IMR-90 (cell line): ENCODE results near the gene CXCL12. TPM values are rescaled to one million over a fixed set of nuclear protein-coding genes. Genes with fewer than 3 reads are reported as not detected.

ENCODE experiments used
- ATAC-seq: fragments of 200-7000 bp; cut with Tn5 transposase; 2 replicates; pipeline ENCODE4 v1.9.1; 2020; ENCODE audit warnings: low read depth, mild to moderate bottlenecking, moderate library complexity
- BruUV-seq: library from RNA; stranded (reverse); fragments of 400-500 nt; replicated peaks from 2 replicates; lab custom pipeline; 2021; lab: Mats Ljungman, UMichigan
- CTCF ChIA-PET: fragments of 300-600 bp; formaldehyde crosslinking; extraction: SDS; loops from one replicate; lab custom pipeline; 2021; ENCODE audit warnings: antibody characterized with exemption; lab: Yijun Ruan, JAX
- POLR2A ChIA-PET: fragments of 300-600 bp; sonication (Branson Sonifier 250); formaldehyde crosslinking; loops from one replicate; lab custom pipeline; 2022; ENCODE audit warnings: antibody characterized with exemption; ENCODE audit not compliant: unreplicated experiment; lab: Charles Lee
- DNase-seq: peaks from one replicate; pipeline ENCODE4 v3.0.0; 2013
- H2AFZ ChIP-seq: replicated peaks from 2 replicates; pipeline ENCODE3; 2013; ENCODE audit warnings: low read length, mild to moderate bottlenecking; ENCODE audit not compliant: poor library complexity
- H2AK5ac ChIP-seq: 2 replicates; pipeline ENCODE4 v1.6.1; 2013; ENCODE audit warnings: low read depth, low read length, inconsistent platforms
- H2AK9ac ChIP-seq: replicated peaks from 2 replicates; pipeline ENCODE3; 2013; ENCODE audit warnings: mild to moderate bottlenecking, low read depth, low read length, moderate library complexity; ENCODE audit not compliant: poor library complexity
- H2BK120ac ChIP-seq: 2 replicates; pipeline ENCODE4 v1.6.1; 2013; ENCODE audit warnings: low read depth, low read length, inconsistent platforms
- H2BK15ac ChIP-seq: 3 replicates; pipeline ENCODE4 v1.6.1; 2013; ENCODE audit warnings: low read depth, low read length, inconsistent platforms
- H2BK20ac ChIP-seq: 2 replicates; pipeline ENCODE4 v1.6.1; 2013; ENCODE audit warnings: low read depth, mild to moderate bottlenecking, inconsistent platforms, low read length, moderate library complexity
- H2BK5ac ChIP-seq: 2 replicates; pipeline ENCODE4 v1.6.1; 2013; ENCODE audit warnings: mild to moderate bottlenecking, low read depth, low read length, inconsistent platforms; ENCODE audit not compliant: poor library complexity, severe bottlenecking
- H3K14ac ChIP-seq: replicated peaks from 2 replicates; pipeline ENCODE4 v1.6.1; 2013; ENCODE audit warnings: low read depth, low read length, inconsistent platforms
- H3K18ac ChIP-seq: 2 replicates; pipeline ENCODE4 v1.6.1; 2013; ENCODE audit warnings: low read depth, low read length, control low read depth
- H3K23ac ChIP-seq: 2 replicates; pipeline ENCODE4 v1.6.1; 2013; ENCODE audit warnings: low read depth, low read length, inconsistent platforms
- H3K27ac ChIP-seq: 2 replicates; pipeline ENCODE4 v1.5.1; 2013; ENCODE audit warnings: mild to moderate bottlenecking, control low read depth, low read length; ENCODE audit not compliant: insufficient read depth
- H3K27me3 ChIP-seq: 2 replicates; pipeline ENCODE4 v1.6.1; 2013; ENCODE audit warnings: low read length; ENCODE audit not compliant: control insufficient read depth, insufficient read depth
- H3K36me3 ChIP-seq: 2 replicates; pipeline ENCODE4 v1.6.1; 2013; ENCODE audit warnings: low read length, mixed read lengths; ENCODE audit not compliant: control insufficient read depth, insufficient read depth
- H3K4ac ChIP-seq: 2 replicates; pipeline ENCODE4 v1.6.1; 2013; ENCODE audit warnings: low read depth, low read length, inconsistent platforms
- H3K4me1 ChIP-seq: 2 replicates; pipeline ENCODE4 v1.6.1; 2013; ENCODE audit warnings: low read length, mixed read lengths; ENCODE audit not compliant: control insufficient read depth, insufficient read depth
- H3K4me2 ChIP-seq: 2 replicates; pipeline ENCODE4 v1.6.1; 2013; ENCODE audit warnings: low read depth, mild to moderate bottlenecking, control low read depth, low read length, moderate library complexity
- H3K4me3 ChIP-seq: 2 replicates; pipeline ENCODE4 v1.5.1; 2013; ENCODE audit warnings: low read depth, mild to moderate bottlenecking, control low read depth, low read length, moderate library complexity; ENCODE audit not compliant: insufficient read depth
- H3K56ac ChIP-seq: 2 replicates; pipeline ENCODE4 v1.6.1; 2013; ENCODE audit warnings: low read length, inconsistent platforms; ENCODE audit not compliant: insufficient read depth; ENCODE audit errors: extremely low read depth
- H3K79me1 ChIP-seq, 2 experiments: 2 replicates each; pipeline ENCODE4 v1.6.1; 2013; ENCODE audit warnings: low read length in 2 of 2, inconsistent platforms in 1 of 2, low read depth in 1 of 2
- H3K9ac ChIP-seq: 2 replicates; pipeline ENCODE4 v1.6.1; 2013; ENCODE audit warnings: low read depth, low read length, control low read depth
- H3K9me1 ChIP-seq: 2 replicates; pipeline ENCODE4 v1.6.1; 2013; ENCODE audit warnings: low read length, inconsistent platforms; ENCODE audit not compliant: insufficient read depth
- H3K9me3 ChIP-seq: 2 replicates; pipeline ENCODE4 v1.6.1; 2013; ENCODE audit warnings: low read length; ENCODE audit not compliant: control insufficient read depth, insufficient read depth
- H4K20me1 ChIP-seq: 2 replicates; pipeline ENCODE4 v1.6.1; 2013; ENCODE audit warnings: low read length, inconsistent platforms; ENCODE audit not compliant: insufficient read depth
- H4K5ac ChIP-seq: 2 replicates; pipeline ENCODE4 v1.6.1; 2013; ENCODE audit warnings: mild to moderate bottlenecking, low read depth, low read length, control low read depth
- H4K8ac ChIP-seq, 2 experiments: 2 replicates each; pipeline ENCODE4 v1.6.1; 2013; ENCODE audit warnings: low read depth in 2 of 2, low read length in 2 of 2, control low read depth in 1 of 2, inconsistent platforms in 1 of 2
- H4K91ac ChIP-seq: 2 replicates; pipeline ENCODE4 v1.6.1; 2013; ENCODE audit warnings: low read depth, low read length, inconsistent platforms; ENCODE audit not compliant: insufficient read depth
- BHLHE40 ChIP-seq: fragments of 150-350 bp; IDR thresholded peaks from 2 replicates; pipeline ENCODE4 v1.6.1; 2016; ENCODE audit warnings: mild to moderate bottlenecking, low read depth, low read length
- CEBPB ChIP-seq: IDR thresholded peaks from 2 replicates; pipeline ENCODE4 v1.6.1; 2012; ENCODE audit warnings: low read depth, low read length, improper control_type of control experiment
- CHD1 ChIP-seq: IDR thresholded peaks from 2 replicates; pipeline ENCODE4 v1.6.1; 2012; ENCODE audit warnings: low read depth, low read length, improper control_type of control experiment
- CTCF ChIP-seq: conservative IDR thresholded peaks from 2 replicates; pipeline ENCODE4 v1.5.1; 2012; ENCODE audit warnings: mild to moderate bottlenecking, low read depth, low read length, improper control_type of control experiment
- FOS ChIP-seq: fragments of 150-350 bp; IDR thresholded peaks from 2 replicates; pipeline ENCODE4 v1.6.1; 2016; ENCODE audit warnings: low read depth, low read length
- MAFK ChIP-seq: IDR thresholded peaks from 2 replicates; pipeline ENCODE4 v1.6.1; 2012; ENCODE audit warnings: low read depth, low read length, improper control_type of control experiment
- MAZ ChIP-seq: IDR thresholded peaks from 2 replicates; pipeline ENCODE4 v1.6.1; 2012; ENCODE audit warnings: low read depth, mild to moderate bottlenecking, low read length, improper control_type of control experiment, moderate library complexity, borderline replicate concordance
- MXI1 ChIP-seq: IDR thresholded peaks from 2 replicates; pipeline ENCODE4 v1.6.1; 2012; ENCODE audit warnings: low read depth, mild to moderate bottlenecking, low read length, moderate library complexity, borderline replicate concordance
- NFE2L2 ChIP-seq: fragments of 150-350 bp; IDR thresholded peaks from 2 replicates; pipeline ENCODE4 v1.6.1; 2016; ENCODE audit warnings: low read depth, mild to moderate bottlenecking, low read length
- POLR2A ChIP-seq: IDR thresholded peaks from 2 replicates; pipeline ENCODE4 v1.6.1; 2012; ENCODE audit warnings: mild to moderate bottlenecking, low read depth, low read length
- RAD21 ChIP-seq: IDR thresholded peaks from 2 replicates; pipeline ENCODE4 v1.6.1; 2012; ENCODE audit warnings: low read length, improper control_type of control experiment
- RCOR1 ChIP-seq: IDR thresholded peaks from 2 replicates; pipeline ENCODE4 v1.6.1; 2012; ENCODE audit warnings: mild to moderate bottlenecking, low read length, improper control_type of control experiment; ENCODE audit not compliant: insufficient replicate concordance
- RFX5 ChIP-seq: IDR thresholded peaks from 2 replicates; pipeline ENCODE4 v1.8.0; 2012; ENCODE audit warnings: low read depth, mild to moderate bottlenecking, low read length, moderate library complexity
- SMC3 ChIP-seq: fragments of 150-350 bp; IDR thresholded peaks from 2 replicates; pipeline ENCODE4 v1.6.1; 2016; ENCODE audit warnings: low read depth, mild to moderate bottlenecking, antibody characterized with exemption, low read length, moderate library complexity
- WGBS, 2 experiments: methylation state at CpG; one replicate each; pipeline versions ENCODE4 v1.1.5 to v1.1.7; 2013; ENCODE audit warnings: missing lambda C conversion rate in 2 of 2; ENCODE audit not compliant: insufficient read length in 1 of 2; ENCODE audit errors: extremely low coverage in 2 of 2; 5-methylcytosine and 5-hydroxymethylcytosine counted together
- dilution Hi-C: fragments of 300-500 bp; cut with HindIII; formaldehyde crosslinking; loops from one replicate; pipeline ENCODE4 v1.14.3; 2018; ENCODE audit warnings: low sequenced_read_pairs; ENCODE audit not compliant: unreplicated experiment
- in situ Hi-C: fragments of 300-500 bp; cut with MboI; formaldehyde crosslinking; loops from 3 replicates; pipeline ENCODE4 v1.14.3; 2019; ENCODE audit warnings: low sequenced_read_pairs, inconsistent platforms, mixed read lengths
- intact Hi-C: fragments of 100-400 bp; cut with micrococcal nuclease; formaldehyde crosslinking; loops from 2 replicates; pipeline ENCODE4 v1.10.0; 2022
- polyA plus RNA-seq, 3 experiments: library from polyadenylated mRNA; depleted of rRNA; stranded (reverse); fragments of >200 nt; gene quantifications; 2 replicates each; pipeline ENCODE4 v1.2.3, GENCODE V29; 2012; ENCODE audit warnings: low replicate concordance in 1 of 3
- total RNA-seq: library from RNA; depleted of rRNA; stranded (reverse); fragments of >200 nt; gene quantifications from 2 replicates; pipeline ENCODE4 v1.2.3, GENCODE V29; 2012
- TF ChIP-seq, protein P1 (sequence below): fragments of 150-350 bp; IDR thresholded peaks from 2 replicates; pipeline ENCODE4 v1.6.1; 2016; ENCODE audit warnings: low read depth, mild to moderate bottlenecking, low read length, moderate library complexity, borderline replicate concordance
- TF ChIP-seq, protein P2 (sequence below): fragments of 150-350 bp; IDR thresholded peaks from 2 replicates; pipeline ENCODE4 v1.6.1; 2017; ENCODE audit warnings: mild to moderate bottlenecking, antibody characterized with exemption, low read length, low read depth

Gene CXCL12
- total and polyA plus RNA-seq, 2 of the 4 experiments (the other 2 are of a cell fraction), result 15.8 to 80.7 TPM

DNA sequence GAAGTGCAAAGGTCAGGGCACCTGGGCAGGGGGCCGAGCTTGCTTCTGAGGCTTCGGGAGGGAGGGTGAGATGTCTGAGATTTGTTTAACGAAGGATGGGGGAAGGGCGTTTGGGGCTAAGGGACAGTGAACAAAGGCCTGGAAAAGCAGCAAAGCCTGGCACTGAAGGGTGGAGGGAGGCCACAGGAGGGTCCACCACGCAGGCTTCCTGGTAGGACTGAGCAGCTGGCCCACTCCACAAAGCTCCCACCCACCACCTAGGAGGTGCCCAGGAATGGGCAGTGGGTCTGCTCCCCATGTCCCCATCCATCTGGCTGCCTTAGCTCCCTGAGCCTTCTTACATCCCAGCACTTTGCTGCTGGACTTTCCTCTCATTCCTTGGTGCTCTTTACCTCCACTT is 39.4 kb upstream of the CXCL12 start:
- Histone ChIP-seq H2AK9ac (no peak overlapping the region), H4K8ac (no peak overlapping the region), H3K36me3 (no peaks in the 10 kb centered on the region), H4K5ac (no peak overlapping the region), H3K56ac (no peak overlapping the region), H2AFZ (no peak overlapping the region), H3K9ac (no peak overlapping the region), H2BK120ac (no peak overlapping the region), H3K9me3 (no peaks in the 10 kb centered on the region), H3K79me1 (no peaks in the 10 kb centered on the region), H3K4me2 (no peak overlapping the region), H3K27ac (no peak overlapping the region), H3K14ac (no peak overlapping the region), H2AK5ac (no peak overlapping the region), H4K91ac (no peak overlapping the region), H3K4me3 (no peak overlapping the region), H2BK20ac (no peak overlapping the region), H2BK5ac (no peak overlapping the region), H3K27me3 (peaks cover 45% of the 10 kb centered on the region), H3K18ac (no peak overlapping the region), H3K4ac (no peak overlapping the region), H2BK15ac (no peak overlapping the region), H3K9me1 (no peaks in the 10 kb centered on the region), H3K4me1 (no peaks in the 10 kb centered on the region), H4K20me1 (no peaks in the 10 kb centered on the region), H3K23ac (no peak overlapping the region)
- ATAC-seq (no peak), DNase-seq (no peak)
- TF ChIP-seq MAZ (no peak), NFE2L2 (no peak), CHD1 (no peak), CTCF (no peak), BHLHE40 (no peak), RFX5 (no peak), FOS (no peak), RCOR1 (no peak), MAFK (no peak), POLR2A (no peak), MXI1 (no peak), RAD21 (no peak), CEBPB (no peak), SMC3 (no peak)
- TF ChIP-seq, protein P1, sequence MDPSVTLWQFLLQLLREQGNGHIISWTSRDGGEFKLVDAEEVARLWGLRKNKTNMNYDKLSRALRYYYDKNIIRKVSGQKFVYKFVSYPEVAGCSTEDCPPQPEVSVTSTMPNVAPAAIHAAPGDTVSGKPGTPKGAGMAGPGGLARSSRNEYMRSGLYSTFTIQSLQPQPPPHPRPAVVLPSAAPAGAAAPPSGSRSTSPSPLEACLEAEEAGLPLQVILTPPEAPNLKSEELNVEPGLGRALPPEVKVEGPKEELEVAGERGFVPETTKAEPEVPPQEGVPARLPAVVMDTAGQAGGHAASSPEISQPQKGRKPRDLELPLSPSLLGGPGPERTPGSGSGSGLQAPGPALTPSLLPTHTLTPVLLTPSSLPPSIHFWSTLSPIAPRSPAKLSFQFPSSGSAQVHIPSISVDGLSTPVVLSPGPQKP, result no peak
- TF ChIP-seq, protein P2, sequence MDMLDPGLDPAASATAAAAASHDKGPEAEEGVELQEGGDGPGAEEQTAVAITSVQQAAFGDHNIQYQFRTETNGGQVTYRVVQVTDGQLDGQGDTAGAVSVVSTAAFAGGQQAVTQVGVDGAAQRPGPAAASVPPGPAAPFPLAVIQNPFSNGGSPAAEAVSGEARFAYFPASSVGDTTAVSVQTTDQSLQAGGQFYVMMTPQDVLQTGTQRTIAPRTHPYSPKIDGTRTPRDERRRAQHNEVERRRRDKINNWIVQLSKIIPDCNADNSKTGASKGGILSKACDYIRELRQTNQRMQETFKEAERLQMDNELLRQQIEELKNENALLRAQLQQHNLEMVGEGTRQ, result no peak
- intact Hi-C loops (no loop called here), in situ Hi-C loops (no loop called here), dilution Hi-C loops (no loop called here)
- CTCF ChIA-PET, result no interaction called here
- POLR2A ChIA-PET, result no interaction called here
- WGBS, 2 experiments, result 50% methylated on average over 2 of the region's 5 CpGs; no CpG with 5 or more reads in 1 of the 2 experiments
- no TSS peak for BruUV-seq
